Liver (tissue), 3 donors: ENCODE measurements around the gene GABBR2.

ENCODE experiments used
- GABPA ChIP-seq, 2 donors: IDR thresholded peaks in 1 of 2; conservative IDR thresholded peaks in 1 of 2; 2 replicates each; pipeline ENCODE4 v1.6.1; 2016; ENCODE audit warnings: antibody characterized with exemption in 2 of 2, mild to moderate bottlenecking in 1 of 2, moderate library complexity in 1 of 2
- JUND ChIP-seq, 2 donors: IDR thresholded peaks; 2 replicates each; pipeline ENCODE4 v1.6.1; 2016; ENCODE audit warnings: antibody characterized with exemption in 2 of 2
- RAD21 ChIP-seq, 2 donors: IDR thresholded peaks; 2 replicates each; pipeline ENCODE4 v1.6.1; 2016; ENCODE audit warnings: antibody characterized with exemption in 2 of 2, mild to moderate bottlenecking in 2 of 2
- SP1 ChIP-seq: IDR thresholded peaks from 2 replicates; pipeline ENCODE4 v1.6.1; 2018; ENCODE audit warnings: antibody characterized with exemption, mild to moderate bottlenecking
- TAF1 ChIP-seq: conservative IDR thresholded peaks from 2 replicates; pipeline ENCODE4 v1.6.1; 2016; ENCODE audit warnings: antibody characterized with exemption, mild to moderate bottlenecking
- TF ChIP-seq, protein P1 (sequence below): fragments of 150-350 bp; IDR thresholded peaks from 2 replicates; pipeline ENCODE4 v1.5.1; 2017; ENCODE audit warnings: improper control_type of control experiment, low read depth, low read length; ENCODE audit not compliant: missing input control
- TF ChIP-seq, protein P2 (sequence below): IDR thresholded peaks from 2 replicates; pipeline ENCODE4 v1.6.1; 2016; ENCODE audit warnings: antibody characterized with exemption
- donor health status: healthy.
- donor health status: healthy.

DNA sequence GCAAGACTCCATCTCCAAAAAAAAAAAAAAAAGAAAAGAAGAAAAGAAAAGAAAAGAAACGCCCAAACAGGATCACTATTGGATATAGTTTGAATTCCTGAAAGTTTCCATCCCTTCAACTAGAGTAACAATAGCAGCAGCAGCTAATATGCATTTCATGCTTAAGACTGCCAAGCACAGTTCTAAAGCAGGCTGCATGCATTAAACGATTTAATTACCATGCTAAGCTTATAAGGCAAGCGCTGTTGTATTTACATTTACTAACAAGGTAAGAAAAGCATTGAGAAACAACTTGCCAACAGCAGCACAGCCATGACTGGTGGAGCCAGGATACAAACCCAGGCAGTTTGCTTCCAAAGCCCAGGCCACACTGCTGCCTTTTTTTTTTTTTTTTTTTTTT lies 466.3 kb downstream of the GABBR2 start:
- TF ChIP-seq, protein P1, sequence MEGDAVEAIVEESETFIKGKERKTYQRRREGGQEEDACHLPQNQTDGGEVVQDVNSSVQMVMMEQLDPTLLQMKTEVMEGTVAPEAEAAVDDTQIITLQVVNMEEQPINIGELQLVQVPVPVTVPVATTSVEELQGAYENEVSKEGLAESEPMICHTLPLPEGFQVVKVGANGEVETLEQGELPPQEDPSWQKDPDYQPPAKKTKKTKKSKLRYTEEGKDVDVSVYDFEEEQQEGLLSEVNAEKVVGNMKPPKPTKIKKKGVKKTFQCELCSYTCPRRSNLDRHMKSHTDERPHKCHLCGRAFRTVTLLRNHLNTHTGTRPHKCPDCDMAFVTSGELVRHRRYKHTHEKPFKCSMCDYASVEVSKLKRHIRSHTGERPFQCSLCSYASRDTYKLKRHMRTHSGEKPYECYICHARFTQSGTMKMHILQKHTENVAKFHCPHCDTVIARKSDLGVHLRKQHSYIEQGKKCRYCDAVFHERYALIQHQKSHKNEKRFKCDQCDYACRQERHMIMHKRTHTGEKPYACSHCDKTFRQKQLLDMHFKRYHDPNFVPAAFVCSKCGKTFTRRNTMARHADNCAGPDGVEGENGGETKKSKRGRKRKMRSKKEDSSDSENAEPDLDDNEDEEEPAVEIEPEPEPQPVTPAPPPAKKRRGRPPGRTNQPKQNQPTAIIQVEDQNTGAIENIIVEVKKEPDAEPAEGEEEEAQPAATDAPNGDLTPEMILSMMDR, result no peak
- TF ChIP-seq, protein P2, sequence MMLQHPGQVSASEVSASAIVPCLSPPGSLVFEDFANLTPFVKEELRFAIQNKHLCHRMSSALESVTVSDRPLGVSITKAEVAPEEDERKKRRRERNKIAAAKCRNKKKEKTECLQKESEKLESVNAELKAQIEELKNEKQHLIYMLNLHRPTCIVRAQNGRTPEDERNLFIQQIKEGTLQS, result no peak
- TF ChIP-seq RAD21 (IDR thresholded peaks at IDR 0.05), result no peak
- TF ChIP-seq SP1, result no peak
- TF ChIP-seq TAF1, result no peak
- TF ChIP-seq JUND (IDR thresholded peaks at IDR 0.05), result no peak
- TF ChIP-seq GABPA (IDR thresholded peaks at IDR 0.05 in 1 of 2, conservative IDR thresholded peaks at IDR 0.05 in 1 of 2), result no peak
